OCI-LY3 (cell line): Measurements from ENCODE around the gene LRRC75B.
"Not testable (repeated sequence)": the region's sequence is repeated elsewhere in the genome, so short reads cannot be mapped to it uniquely, and the experiment has no call there.

Experiments
- EZH2phosphoT487 ChIP-seq: fragments of 200-600 bp; shearing (Covaris generic); IDR thresholded peaks from 2 replicates; pipeline ENCODE4 v1.6.1; 2018; ENCODE audit warnings: antibody characterized with exemption, mixed run types, low read depth
- TF ChIP-seq, protein P1 (sequence below): fragments of 200-600, 300-600 bp; sonication (generic); IDR thresholded peaks from 2 replicates; pipeline ENCODE4 v1.5.1; 2014; ENCODE audit warnings: antibody characterized with exemption, low read length, low read depth

- TF ChIP-seq, protein P1, sequence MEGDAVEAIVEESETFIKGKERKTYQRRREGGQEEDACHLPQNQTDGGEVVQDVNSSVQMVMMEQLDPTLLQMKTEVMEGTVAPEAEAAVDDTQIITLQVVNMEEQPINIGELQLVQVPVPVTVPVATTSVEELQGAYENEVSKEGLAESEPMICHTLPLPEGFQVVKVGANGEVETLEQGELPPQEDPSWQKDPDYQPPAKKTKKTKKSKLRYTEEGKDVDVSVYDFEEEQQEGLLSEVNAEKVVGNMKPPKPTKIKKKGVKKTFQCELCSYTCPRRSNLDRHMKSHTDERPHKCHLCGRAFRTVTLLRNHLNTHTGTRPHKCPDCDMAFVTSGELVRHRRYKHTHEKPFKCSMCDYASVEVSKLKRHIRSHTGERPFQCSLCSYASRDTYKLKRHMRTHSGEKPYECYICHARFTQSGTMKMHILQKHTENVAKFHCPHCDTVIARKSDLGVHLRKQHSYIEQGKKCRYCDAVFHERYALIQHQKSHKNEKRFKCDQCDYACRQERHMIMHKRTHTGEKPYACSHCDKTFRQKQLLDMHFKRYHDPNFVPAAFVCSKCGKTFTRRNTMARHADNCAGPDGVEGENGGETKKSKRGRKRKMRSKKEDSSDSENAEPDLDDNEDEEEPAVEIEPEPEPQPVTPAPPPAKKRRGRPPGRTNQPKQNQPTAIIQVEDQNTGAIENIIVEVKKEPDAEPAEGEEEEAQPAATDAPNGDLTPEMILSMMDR = not testable (repeated sequence)
- not testable (repeated sequence) for TF ChIP-seq EZH2phosphoT487
Measured at GRCh38 chr22:24621244-24621643, 28.4 kb upstream of the LRRC75B start.
